Measurements from ENCODE around the gene MKLN1.
A peak's percentile ranks its signal among the peaks of the same experiment; 100 is the strongest.
"Not testable (repeated sequence)": the region's sequence is repeated elsewhere in the genome, so short reads cannot be mapped to it uniquely, and the experiment has no call there.

The MKLN1 gene

GRCh38 chr7:131501930-131502685 is 174.4 kb downstream of the MKLN1 start:
- DNase-seq (ENCODE audit: low spot score) = no peak

- no peak for DNase-seq (ENCODE audit: low spot score)
Observed at GRCh38 chr7:131502810-131503508, 175.3 kb downstream of the MKLN1 start.

- no peak for DNase-seq (ENCODE audit: low spot score)
Observed at GRCh38 chr7:131503639-131504038, 176.0 kb downstream of the MKLN1 start.

- no peak for DNase-seq (ENCODE audit: low spot score)
Observed at GRCh38 chr7:131504157-131504899, 176.7 kb downstream of the MKLN1 start.

- not testable (repeated sequence) for DNase-seq (ENCODE audit: low spot score)
Observed at GRCh38 chr7:131505037-131505620, 177.5 kb downstream of the MKLN1 start.

- no peak for DNase-seq (ENCODE audit: low spot score)
Observed at GRCh38 chr7:131505636-131506557, 178.2 kb downstream of the MKLN1 start.

GRCh38 chr7:131506597-131506996 is 178.9 kb downstream of the MKLN1 start:
- no peak for DNase-seq (ENCODE audit: low spot score)

- peak; percentile 79 for DNase-seq (ENCODE audit: low spot score)
Observed at GRCh38 chr7:131507592-131508331, 180.1 kb downstream of the MKLN1 start.

- DNase-seq (ENCODE audit: low spot score) = no peak
Observed at GRCh38 chr7:131508754-131509486, 181.2 kb downstream of the MKLN1 start.

- no peak for DNase-seq (ENCODE audit: low spot score)
Observed at GRCh38 chr7:131509781-131510180, 182.1 kb downstream of the MKLN1 start.

GRCh38 chr7:131511071-131511470 is 183.4 kb downstream of the MKLN1 start:
- DNase-seq (ENCODE audit: low spot score) = no peak

GRCh38 chr7:131511774-131512535 is 184.3 kb downstream of the MKLN1 start:
- no peak for DNase-seq (ENCODE audit: low spot score)

- peak; percentile 90 for DNase-seq (ENCODE audit: low spot score)
Observed at GRCh38 chr7:131513245-131514061, 185.8 kb downstream of the MKLN1 start.

- not testable (repeated sequence) for DNase-seq (ENCODE audit: low spot score)
Observed at GRCh38 chr7:131515471-131515870, 187.8 kb downstream of the MKLN1 start.

GRCh38 chr7:131517218-131517923 is 189.7 kb downstream of the MKLN1 start:
- no peak for DNase-seq (ENCODE audit: low spot score)

GRCh38 chr7:131518626-131519025 is 190.9 kb downstream of the MKLN1 start:
- no peak for DNase-seq (ENCODE audit: low spot score)

- DNase-seq (ENCODE audit: low spot score) = no peak
Observed at GRCh38 chr7:131521651-131522163, 194.0 kb downstream of the MKLN1 start.
